Left ventricle myocardium inferior (tissue), 1 donor: ENCODE data around the gene DHRS4. TPM values are rescaled to one million over a fixed set of nuclear protein-coding genes. Genes with fewer than 3 reads are reported as not detected.
"Not testable (repeated sequence)": the region's sequence is repeated elsewhere in the genome, so short reads cannot be mapped to it uniquely, and the experiment has no call there.

Source experiments
- DNase-seq: peaks from one replicate; pipeline ENCODE4 v3.0.0-alpha.2; 2020
- H3K27ac ChIP-seq: fragments of 200-600 bp; replicated peaks from 2 replicates; pipeline ENCODE4 v1.8.0; 2021
- H3K27me3 ChIP-seq: fragments of 200-600 bp; 2 replicates; pipeline ENCODE4 v1.8.0; 2021; ENCODE audit warnings: low read depth
- H3K36me3 ChIP-seq: fragments of 200-600 bp; 2 replicates; pipeline ENCODE4 v1.8.0; 2021
- H3K4me1 ChIP-seq: fragments of 200-600 bp; 2 replicates; pipeline ENCODE4 v1.8.0; 2021
- H3K4me3 ChIP-seq: fragments of 200-600 bp; 2 replicates; pipeline ENCODE4 v1.8.0; 2021; ENCODE audit warnings: mild to moderate bottlenecking, moderate library complexity
- H3K9me3 ChIP-seq: fragments of 200-600 bp; replicated peaks from 2 replicates; pipeline ENCODE4 v1.8.0; 2021
- CTCF ChIP-seq: fragments of 200-600 bp; IDR thresholded peaks from 2 replicates; pipeline ENCODE4 v1.8.0; 2021; ENCODE audit warnings: antibody characterized with exemption, mild to moderate bottlenecking, borderline replicate concordance
- intact Hi-C: fragments of 100-400 bp; cut with micrococcal nuclease; formaldehyde crosslinking; loops from one replicate; pipeline ENCODE4 v1.11.0; 2022
- total RNA-seq: library from RNA; stranded (reverse); fragmentation: NEBNext Ultra II Directional; extraction: Animal tissue kit (Norgen Biotek cat#: 25700); gene quantifications from one replicate; pipeline ENCODE4 v1.2.1, GENCODE V29; 2021
- donor health status: DM: no; HTN: yes; CAD: no; lungs with severe emphysema.

DHRS4 gene
- total RNA-seq, 1 donor from 2014 or later: 30.8 TPM

GRCh38 chr14:23939607-23940326, 13.8 kb upstream of the DHRS4 start:
- Histone ChIP-seq H3K36me3 (peaks cover 26% of the 10 kb centered on the region), H3K27ac (no peak overlapping the region), H3K27me3 (no peaks in the 10 kb centered on the region), H3K4me1 (no peaks in the 10 kb centered on the region), H3K4me3 (no peak overlapping the region), H3K9me3 (no peaks in the 10 kb centered on the region)
- no peak for TF ChIP-seq CTCF
- DNase-seq: no peak
- intact Hi-C loops: no loop called here

- intact Hi-C loops: no loop called here
- peaks cover 26% of the 10 kb centered on the region for H3K36me3 ChIP-seq
- H3K4me3 ChIP-seq: no peak overlapping the region
- no peaks in the 10 kb centered on the region for H3K4me1 ChIP-seq
- DNase-seq: no peak
- no peaks in the 10 kb centered on the region for H3K9me3 ChIP-seq
- TF ChIP-seq CTCF: no peak
- H3K27ac ChIP-seq: no peak overlapping the region
- H3K27me3 ChIP-seq: no peaks in the 10 kb centered on the region
These were observed 12.3 kb upstream of the DHRS4 start for GRCh38 chr14:23941230-23941629.

GRCh38 chr14:23941669-23942068, 11.9 kb upstream of the DHRS4 start:
- H3K27ac ChIP-seq: no peak overlapping the region
- intact Hi-C loops: no loop called here
- DNase-seq: no peak
- no peak for TF ChIP-seq CTCF
- peaks cover 26% of the 10 kb centered on the region for H3K36me3 ChIP-seq
- no peak overlapping the region for H3K4me3 ChIP-seq
- no peaks in the 10 kb centered on the region for H3K4me1 ChIP-seq
- no peaks in the 10 kb centered on the region for H3K9me3 ChIP-seq
- no peaks in the 10 kb centered on the region for H3K27me3 ChIP-seq

GRCh38 chr14:23942587-23942986, 11.0 kb upstream of the DHRS4 start:
- Histone ChIP-seq H3K27ac (no peak overlapping the region), H3K36me3 (peaks cover 26% of the 10 kb centered on the region), H3K9me3 (no peaks in the 10 kb centered on the region), H3K4me1 (no peaks in the 10 kb centered on the region), H3K27me3 (no peaks in the 10 kb centered on the region), H3K4me3 (no peak overlapping the region)
- intact Hi-C loops: no loop called here
- no peak for TF ChIP-seq CTCF
- DNase-seq: no peak

- intact Hi-C loops, H3K9me3 ChIP-seq, H3K4me3 ChIP-seq, H3K27me3 ChIP-seq, DNase-seq, H3K36me3 ChIP-seq, H3K27ac ChIP-seq: not testable (repeated sequence)
- H3K4me1 ChIP-seq: peaks cover 19% of the 10 kb centered on the region
These were observed 4.5 kb upstream of the DHRS4 start for GRCh38 chr14:23949069-23949468.

GRCh38 chr14:23950411-23951135, 3.0 kb upstream of the DHRS4 start:
- DNase-seq: no peak
- Histone ChIP-seq H3K27me3 (no peaks in the 10 kb centered on the region), H3K27ac (no peak overlapping the region), H3K4me3 (no peak overlapping the region), H3K4me1 (peaks cover 29% of the 10 kb centered on the region), H3K36me3 (peaks cover under 1% of the 10 kb centered on the region), H3K9me3 (peaks cover 3% of the 10 kb centered on the region)
- no peak for TF ChIP-seq CTCF
- intact Hi-C loops: no loop called here

GRCh38 chr14:23951136-23951466, 2.5 kb upstream of the DHRS4 start:
- DNase-seq, intact Hi-C loops, H3K27ac ChIP-seq: not testable (repeated sequence)

More at GRCh38 chr14:23951136-23951466, 2.5 kb upstream of the DHRS4 start:
- H3K4me3 ChIP-seq, H3K9me3 ChIP-seq, H3K36me3 ChIP-seq, H3K27me3 ChIP-seq: not testable (repeated sequence)
- H3K4me1 ChIP-seq: peaks cover 29% of the 10 kb centered on the region
